Mucosa of rectum (tissue), 2 donors: ENCODE data around the gene ARHGAP31.
A peak's percentile ranks its signal among the peaks of the same experiment; 100 is the strongest.

Source experiments
- H3K27ac ChIP-seq, 2 donors: one replicate each; pipeline ENCODE4 v1.7.0; 2013; ENCODE audit warnings: inconsistent platforms in 2 of 2, low read depth in 2 of 2, low read length in 2 of 2
- H3K27me3 ChIP-seq, 2 donors: one replicate each; pipeline ENCODE4 v1.7.0; 2013; ENCODE audit warnings: low read length in 2 of 2; ENCODE audit not compliant: control insufficient read depth in 2 of 2, insufficient read depth in 2 of 2
- H3K36me3 ChIP-seq, 2 donors: one replicate each; pipeline ENCODE4 v1.7.0; 2013; ENCODE audit warnings: low read length in 2 of 2; ENCODE audit not compliant: control insufficient read depth in 2 of 2, insufficient read depth in 2 of 2
- H3K4me1 ChIP-seq, 2 donors: one replicate each; pipeline ENCODE4 v1.7.0; 2013; ENCODE audit warnings: low read length in 2 of 2, mild to moderate bottlenecking in 1 of 2; ENCODE audit not compliant: control insufficient read depth in 2 of 2, insufficient read depth in 2 of 2
- H3K4me3 ChIP-seq, 2 donors: one replicate each; pipeline ENCODE4 v1.7.0; 2013; ENCODE audit warnings: low read length in 2 of 2
- H3K9ac ChIP-seq, 2 donors: one replicate each; pipeline ENCODE4 v1.7.0; 2013; ENCODE audit warnings: low read length in 2 of 2, low read depth in 1 of 2, mild to moderate bottlenecking in 1 of 2
- H3K9me3 ChIP-seq, 2 donors: one replicate each; pipeline ENCODE4 v1.7.0; 2013; ENCODE audit warnings: low read length in 2 of 2; ENCODE audit not compliant: control insufficient read depth in 2 of 2
- donor health status: healthy.
- donor health status: Normal muscosa, but diverticular disease.

The ARHGAP31 gene

DNA sequence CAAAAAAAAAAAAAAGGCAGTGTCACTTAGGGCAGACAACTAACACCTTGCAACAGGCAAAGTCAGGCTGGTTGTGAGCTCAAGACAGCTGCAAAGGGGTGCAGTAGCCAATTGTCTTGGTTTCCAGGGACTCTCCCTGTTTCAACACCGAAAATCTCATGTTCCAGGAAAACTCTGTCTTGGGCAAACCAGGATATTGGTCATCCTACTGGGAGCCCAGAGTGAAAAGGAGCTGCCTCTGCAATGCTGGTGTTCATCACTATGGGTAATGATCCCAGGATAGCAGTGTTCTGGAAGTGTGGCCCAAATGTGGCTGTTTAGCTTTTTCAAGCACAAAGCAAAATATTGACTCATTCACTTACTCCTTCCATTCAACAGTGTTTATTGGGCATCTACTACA is 82.6 kb downstream of the ARHGAP31 start:
- Histone ChIP-seq H3K27ac (no peak overlapping the region), H3K27me3 (no peaks in the 10 kb centered on the region), H3K9ac (no peak overlapping the region), H3K9me3 (no peaks in the 10 kb centered on the region), H3K4me1 (no peaks in the 10 kb centered on the region), H3K4me3 (no peak overlapping the region), H3K36me3 (no peaks in the 10 kb centered on the region)

DNA sequence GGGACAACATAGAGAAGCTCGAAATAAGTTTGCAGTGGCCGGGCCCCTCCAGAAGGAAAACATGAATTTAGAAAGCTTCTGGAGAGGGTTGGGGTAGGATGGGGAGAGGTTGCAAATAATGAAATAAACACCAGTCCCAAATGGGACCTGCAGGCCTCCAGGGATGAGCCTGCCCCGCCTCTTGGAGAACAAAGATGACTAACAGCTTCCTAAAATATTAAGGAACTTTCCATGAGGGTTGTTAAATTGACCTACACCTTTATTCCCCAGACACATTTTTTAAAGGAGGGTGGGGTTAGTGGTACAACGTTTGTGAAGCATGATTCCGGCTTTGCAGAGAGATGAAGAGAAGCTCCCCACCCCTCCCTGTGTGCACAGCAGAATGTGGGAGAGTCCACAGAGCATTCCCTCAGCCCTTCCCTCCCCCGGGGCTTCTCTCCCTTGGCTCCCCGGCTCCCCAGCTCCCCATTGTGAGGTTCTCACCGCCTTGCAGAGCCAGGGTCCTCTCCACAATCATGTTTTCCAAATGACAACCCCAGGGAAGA is 84.1 kb downstream of the ARHGAP31 start:
- Histone ChIP-seq H3K27me3 (no peaks in the 10 kb centered on the region), H3K4me1 (no peaks in the 10 kb centered on the region), H3K9me3 (no peaks in the 10 kb centered on the region), H3K27ac (no peak overlapping the region), H3K9ac (no peak overlapping the region), H3K4me3 (no peak overlapping the region), H3K36me3 (peaks cover 0 to 9% of the 10 kb centered on the region in 2 donors)

DNA sequence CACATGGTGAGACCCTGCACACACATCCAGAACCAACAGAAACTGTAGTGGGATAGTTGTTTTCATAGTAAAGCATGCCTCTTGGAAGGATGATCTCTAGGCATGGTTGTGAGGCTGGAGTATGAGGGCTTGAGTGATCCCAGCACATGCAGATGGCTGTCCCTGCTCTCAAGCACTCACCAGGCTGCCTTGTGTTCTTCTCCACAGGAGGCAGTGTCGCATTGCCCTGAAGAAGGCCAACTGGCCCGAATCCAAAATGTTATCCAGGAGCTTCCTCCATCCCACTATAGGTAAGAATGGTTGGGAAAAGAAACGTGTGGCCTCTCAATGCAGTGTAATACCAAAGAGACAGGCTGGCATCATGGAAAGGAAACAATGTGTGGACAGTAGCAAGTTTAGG is 86.5 kb downstream of the ARHGAP31 start:
- no peak overlapping the region for H3K9ac ChIP-seq
- no peaks in the 10 kb centered on the region for H3K9me3 ChIP-seq
- H3K4me1 ChIP-seq, result no peaks in the 10 kb centered on the region
- no peak overlapping the region for H3K4me3 ChIP-seq
- peaks cover 0 to 9% of the 10 kb centered on the region in 2 donors for H3K36me3 ChIP-seq
- H3K27me3 ChIP-seq, result no peaks in the 10 kb centered on the region
- H3K27ac ChIP-seq, result no peak overlapping the region

DNA sequence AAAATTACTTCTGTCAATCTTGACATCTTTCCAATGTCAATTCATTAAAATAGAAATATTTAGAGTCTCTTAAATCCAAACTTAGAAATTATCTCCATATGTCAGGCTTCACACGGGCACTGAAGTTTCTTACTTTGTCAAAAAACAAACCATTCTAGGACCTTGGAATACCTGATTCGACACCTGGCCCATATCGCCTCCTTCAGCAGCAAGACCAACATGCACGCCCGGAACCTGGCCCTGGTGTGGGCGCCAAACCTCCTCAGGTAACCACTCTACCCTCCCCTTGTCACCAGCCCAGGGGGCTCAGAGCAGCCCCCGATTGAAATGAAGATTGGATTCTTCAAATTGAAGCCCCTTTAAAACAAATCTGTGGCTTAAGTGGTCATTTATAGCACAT is 88.0 kb downstream of the ARHGAP31 start:
- Histone ChIP-seq H3K4me1 (no peaks in the 10 kb centered on the region), H3K27me3 (no peaks in the 10 kb centered on the region), H3K36me3 (peaks cover 4 to 9% of the 10 kb centered on the region in 2 donors), H3K27ac (no peak overlapping the region), H3K9me3 (no peaks in the 10 kb centered on the region), H3K9ac (no peak overlapping the region), H3K4me3 (no peak overlapping the region)

DNA sequence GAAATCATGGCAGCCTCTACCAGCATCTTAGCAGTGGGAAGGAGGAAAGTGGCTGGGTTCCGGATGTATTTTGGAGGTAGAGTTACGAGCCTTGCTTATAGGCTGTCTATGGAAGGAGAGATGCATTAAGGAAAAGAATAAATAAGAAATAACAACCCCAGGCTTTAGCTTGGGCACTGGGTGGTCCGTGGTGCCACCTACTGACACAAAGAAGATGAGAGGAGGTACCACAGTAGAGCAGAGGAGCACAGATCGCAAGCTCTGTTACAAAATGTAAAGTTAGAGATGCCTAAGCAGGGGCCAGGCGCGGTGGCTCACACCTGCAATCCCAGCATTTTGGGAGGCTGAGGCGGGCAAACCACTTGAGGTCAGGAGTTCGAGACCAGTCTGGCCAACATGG is 94.4 kb downstream of the ARHGAP31 start:
- H3K9me3 ChIP-seq, result no peaks in the 10 kb centered on the region
- H3K4me3 ChIP-seq, result no peak overlapping the region
- H3K27me3 ChIP-seq, result no peaks in the 10 kb centered on the region
- no peak overlapping the region for H3K9ac ChIP-seq
- peaks cover 9 to 16% of the 10 kb centered on the region in 2 donors for H3K36me3 ChIP-seq
- H3K4me1 ChIP-seq, result no peaks in the 10 kb centered on the region
- no peak overlapping the region for H3K27ac ChIP-seq

DNA sequence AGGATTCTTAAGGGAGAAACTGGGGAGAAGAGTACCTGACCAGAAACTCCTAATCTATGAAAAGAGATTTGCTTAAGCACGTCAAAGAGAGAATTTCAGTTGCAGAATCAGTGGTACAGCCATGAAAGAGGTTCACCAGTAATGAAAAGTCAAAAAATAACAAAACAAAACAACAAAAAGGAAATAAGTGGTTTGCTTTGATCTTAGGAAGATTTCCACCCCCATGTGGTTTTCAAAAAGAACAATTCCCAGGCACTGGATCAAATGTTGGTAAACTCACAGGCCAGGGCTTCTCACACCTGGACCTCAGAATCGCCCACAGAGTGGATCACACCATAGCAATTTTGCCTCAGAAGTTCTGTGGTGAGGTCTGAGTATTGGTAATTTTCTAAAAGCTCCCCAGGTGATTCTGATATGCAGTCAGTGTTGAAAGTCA is 101.8 kb downstream of the ARHGAP31 start:
- Histone ChIP-seq H3K4me3 (no peak overlapping the region), H3K4me1 (no peaks in the 10 kb centered on the region), H3K9ac (no peak overlapping the region), H3K27me3 (no peaks in the 10 kb centered on the region), H3K9me3 (no peaks in the 10 kb centered on the region), H3K27ac (no peak overlapping the region), H3K36me3 (peaks cover 11 to 17% of the 10 kb centered on the region in 2 donors)

DNA sequence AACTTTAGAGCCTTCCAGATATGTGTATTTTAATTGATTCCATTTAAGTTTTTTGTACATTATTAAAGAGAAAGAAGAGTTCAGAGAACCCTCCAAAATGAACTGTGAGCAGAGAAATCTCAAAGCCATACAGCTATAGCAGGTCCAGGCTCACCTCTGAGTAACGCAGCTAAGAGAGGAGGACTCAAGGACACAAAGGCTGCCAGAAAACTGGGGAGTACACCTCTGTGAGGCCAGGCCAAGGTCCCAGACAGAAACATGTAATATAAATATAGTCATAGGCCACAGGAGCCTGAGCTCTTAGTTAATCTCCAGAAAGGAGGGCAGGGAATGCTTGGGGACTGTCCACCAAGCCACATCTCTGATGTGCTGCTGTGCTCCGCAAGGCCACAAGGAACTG is 102.7 kb downstream of the ARHGAP31 start:
- Histone ChIP-seq H3K27ac (no peak overlapping the region), H3K9ac (no peak overlapping the region), H3K9me3 (no peaks in the 10 kb centered on the region), H3K27me3 (no peaks in the 10 kb centered on the region), H3K36me3 (peaks cover 9 to 13% of the 10 kb centered on the region in 2 donors), H3K4me3 (no peak overlapping the region), H3K4me1 (no peaks in the 10 kb centered on the region)

DNA sequence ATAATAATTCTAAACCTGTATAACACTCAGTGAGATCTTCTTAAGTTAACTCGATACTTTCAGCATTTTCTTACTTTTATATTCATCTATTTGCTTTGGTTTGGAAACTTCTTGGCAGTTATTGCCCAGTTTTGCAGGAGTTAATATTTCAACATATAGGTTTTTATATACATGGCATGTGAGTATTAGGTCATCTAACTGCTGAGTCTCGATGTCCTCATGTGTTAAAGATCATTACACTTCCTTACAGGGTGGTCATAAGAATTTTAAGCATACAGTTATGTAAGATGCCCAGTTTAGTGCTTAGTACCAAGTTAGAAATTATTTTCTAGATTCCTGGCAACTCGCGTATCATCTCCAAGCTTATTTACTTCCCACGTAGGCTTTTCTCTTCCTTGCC is 106.3 kb downstream of the ARHGAP31 start:
- Histone ChIP-seq H3K9me3 (no peaks in the 10 kb centered on the region), H3K9ac (no peak overlapping the region), H3K27ac (no peak overlapping the region), H3K4me1 (no peaks in the 10 kb centered on the region), H3K4me3 (no peak overlapping the region), H3K27me3 (no peaks in the 10 kb centered on the region), H3K36me3 (peaks cover 6 to 7% of the 10 kb centered on the region in 2 donors)

DNA sequence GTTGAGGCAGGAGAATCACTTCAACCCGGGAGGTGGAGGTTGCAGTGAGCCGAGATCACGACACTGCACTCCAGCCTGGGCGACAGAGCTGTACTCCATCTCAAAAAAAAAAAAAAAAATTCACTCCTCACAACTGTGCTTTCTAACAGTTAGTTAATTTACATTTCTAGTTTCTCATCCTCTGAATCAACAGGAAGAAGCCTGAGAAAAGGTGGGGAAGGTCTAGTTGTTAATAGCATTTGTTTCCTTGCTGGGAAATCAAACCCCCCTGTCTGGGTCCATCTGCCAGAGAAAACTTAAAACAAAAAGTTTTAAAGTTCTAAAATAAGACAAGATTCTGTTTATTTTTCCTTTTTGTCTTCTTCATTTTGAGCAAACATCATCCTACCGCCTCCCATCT is 106.9 kb downstream of the ARHGAP31 start:
- Histone ChIP-seq H3K4me3 (no peak overlapping the region), H3K9ac (no peak overlapping the region), H3K27me3 (no peaks in the 10 kb centered on the region), H3K9me3 (no peaks in the 10 kb centered on the region), H3K36me3 (peaks cover 6 to 7% of the 10 kb centered on the region in 2 donors), H3K4me1 (no peaks in the 10 kb centered on the region), H3K27ac (no peak overlapping the region)

DNA sequence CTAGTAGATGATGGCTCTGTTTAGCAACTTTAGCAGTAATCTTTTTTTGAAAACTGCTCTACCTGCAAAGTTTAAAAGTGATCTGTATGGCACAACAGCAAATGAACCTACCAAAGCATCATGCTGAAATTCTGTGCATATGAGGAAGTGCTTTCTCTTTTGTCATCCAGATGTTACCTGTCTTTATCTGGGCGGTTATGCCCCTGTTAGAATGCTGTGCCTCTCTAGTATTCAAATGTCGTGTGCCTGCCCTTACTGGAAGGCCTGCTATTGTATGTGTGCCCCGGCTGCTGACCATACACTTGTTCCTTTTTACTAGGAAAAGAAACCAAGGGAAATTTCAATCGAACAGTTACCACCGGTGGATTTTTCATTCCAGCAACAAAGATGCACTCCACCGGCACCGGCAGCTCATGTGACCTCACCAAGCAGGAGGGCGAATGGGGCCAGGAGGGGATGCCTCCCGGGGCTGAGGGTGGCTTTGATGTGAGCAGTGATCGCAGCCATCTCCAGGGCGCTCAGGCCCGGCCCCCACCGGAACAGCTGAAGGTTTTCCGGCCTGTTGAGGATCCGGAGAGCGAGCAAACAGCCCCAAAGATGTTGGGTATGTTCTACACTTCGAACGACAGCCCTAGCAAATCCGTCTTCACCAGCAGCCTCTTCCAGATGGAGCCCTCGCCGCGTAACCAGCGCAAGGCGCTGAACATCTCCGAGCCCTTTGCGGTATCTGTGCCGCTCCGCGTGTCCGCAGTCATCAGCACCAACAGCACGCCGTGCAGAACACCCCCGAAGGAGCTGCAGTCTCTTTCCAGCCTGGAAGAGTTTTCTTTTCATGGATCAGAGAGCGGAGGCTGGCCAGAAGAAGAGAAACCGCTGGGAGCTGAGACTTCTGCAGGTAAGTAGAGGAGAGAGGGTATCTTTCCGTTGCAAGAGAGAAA is 107.6 kb downstream of the ARHGAP31 start:
- no peak overlapping the region for H3K4me3 ChIP-seq
- H3K9ac ChIP-seq, result no peak overlapping the region
- H3K27ac ChIP-seq, result peak overlapping the region in 1 of 2 donors; percentile 23
- H3K27me3 ChIP-seq, result no peaks in the 10 kb centered on the region
- no peaks in the 10 kb centered on the region for H3K9me3 ChIP-seq
- H3K4me1 ChIP-seq, result no peaks in the 10 kb centered on the region
- peaks cover 7 to 10% of the 10 kb centered on the region in 2 donors for H3K36me3 ChIP-seq
